ENCODE data around the gene RANBP1. TPM values are rescaled to one million over a fixed set of nuclear protein-coding genes. Genes with fewer than 3 reads are reported as not detected.

The RANBP1 gene
- total RNA-seq, 2 experiments from 2014 or later, result 406 to 570 TPM

DNA sequence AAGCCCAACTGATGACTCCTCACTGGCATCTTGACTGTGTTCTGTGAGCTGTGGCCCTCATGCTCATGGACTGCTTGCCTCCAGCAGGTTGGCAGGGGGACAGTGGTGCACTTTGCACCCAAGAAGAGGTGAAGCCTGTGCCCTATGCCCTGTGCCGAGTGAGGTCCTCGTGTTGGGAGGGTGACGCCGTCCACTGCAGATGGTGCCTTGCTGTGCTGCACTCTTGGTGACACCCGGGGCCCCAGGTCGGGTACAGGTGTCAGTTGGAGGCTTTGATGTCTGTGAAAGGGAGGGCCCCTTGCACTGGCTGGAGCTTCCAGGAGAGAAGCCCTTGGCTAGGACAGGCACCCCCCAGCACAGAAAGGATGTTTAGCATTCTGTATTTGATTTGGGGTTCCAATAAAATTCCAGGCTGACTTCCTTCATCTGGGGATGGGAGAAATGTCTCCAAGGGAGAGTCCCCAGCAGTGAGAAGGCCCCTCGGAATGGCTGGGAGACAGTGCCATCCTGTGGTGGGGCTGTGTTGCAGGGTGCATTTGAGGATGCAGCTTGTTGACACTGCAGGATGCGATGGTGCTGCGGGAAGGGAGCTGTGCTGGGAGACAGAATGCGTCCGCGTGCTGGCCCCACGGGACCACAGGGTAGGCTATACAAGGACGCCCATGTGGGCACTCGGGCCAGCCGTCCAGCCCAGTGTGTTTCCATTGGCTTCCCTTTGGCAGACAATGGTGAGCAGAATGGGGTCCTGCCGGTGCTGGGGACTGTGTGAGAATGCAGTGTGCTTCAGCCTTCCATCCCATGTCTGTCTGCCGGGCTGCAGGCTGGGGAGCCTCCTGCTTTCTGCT, 13.2 kb downstream of the RANBP1 start:
- ChIA-PET CTCF (ENCODE audit: unreplicated experiment) (no interaction called here), POLR2A (no interaction called here)
- TF ChIP-seq EZH2phosphoT487 (IDR thresholded peaks at IDR 0.05; ENCODE audit: borderline replicate concordance, low read depth, low read length), result no peak
- TF ChIP-seq, protein P1, sequence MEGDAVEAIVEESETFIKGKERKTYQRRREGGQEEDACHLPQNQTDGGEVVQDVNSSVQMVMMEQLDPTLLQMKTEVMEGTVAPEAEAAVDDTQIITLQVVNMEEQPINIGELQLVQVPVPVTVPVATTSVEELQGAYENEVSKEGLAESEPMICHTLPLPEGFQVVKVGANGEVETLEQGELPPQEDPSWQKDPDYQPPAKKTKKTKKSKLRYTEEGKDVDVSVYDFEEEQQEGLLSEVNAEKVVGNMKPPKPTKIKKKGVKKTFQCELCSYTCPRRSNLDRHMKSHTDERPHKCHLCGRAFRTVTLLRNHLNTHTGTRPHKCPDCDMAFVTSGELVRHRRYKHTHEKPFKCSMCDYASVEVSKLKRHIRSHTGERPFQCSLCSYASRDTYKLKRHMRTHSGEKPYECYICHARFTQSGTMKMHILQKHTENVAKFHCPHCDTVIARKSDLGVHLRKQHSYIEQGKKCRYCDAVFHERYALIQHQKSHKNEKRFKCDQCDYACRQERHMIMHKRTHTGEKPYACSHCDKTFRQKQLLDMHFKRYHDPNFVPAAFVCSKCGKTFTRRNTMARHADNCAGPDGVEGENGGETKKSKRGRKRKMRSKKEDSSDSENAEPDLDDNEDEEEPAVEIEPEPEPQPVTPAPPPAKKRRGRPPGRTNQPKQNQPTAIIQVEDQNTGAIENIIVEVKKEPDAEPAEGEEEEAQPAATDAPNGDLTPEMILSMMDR (conservative IDR thresholded peaks at IDR 0.05; ENCODE audit: low read length), result peak; percentile 80
- peak; percentile 63 for DNase-seq (ENCODE audit: low spot score)
- Histone ChIP-seq H4K20me1 (ENCODE audit: insufficient read depth, low read length) (peaks cover 9% of the 10 kb centered on the region), H2AFZ (ENCODE audit: low read length) (no peak overlapping the region), H3K9me3 (ENCODE audit: low read length) (no peaks in the 10 kb centered on the region), H3K4me2 (ENCODE audit: low read length) (no peak overlapping the region), H3K27ac (ENCODE audit: low read depth, low read length, poor library complexity, severe bottlenecking) (peak overlapping the region; percentile 4), H3K79me2 (ENCODE audit: insufficient read depth, low read depth, low read length) (no peaks in the 10 kb centered on the region), H3K36me3 (ENCODE audit: insufficient read depth, low read length) (peaks cover 47% of the 10 kb centered on the region), H3K4me1 (ENCODE audit: insufficient read depth, low read length, poor library complexity, severe bottlenecking) (peaks cover 11% of the 10 kb centered on the region), H3K4me3 (ENCODE audit: low read depth, low read length, poor library complexity, severe bottlenecking) (no peak overlapping the region), H3K9me2 (ENCODE audit: insufficient read depth, low read length) (no peaks in the 10 kb centered on the region)
- intact Hi-C loops (cut with micrococcal nuclease; ENCODE audit: unreplicated experiment), result loop anchor here (1.0 kb wide), 1 partner anchor 159 kb away; no protein-coding TSS in a partner anchor
- no TSS peak for BruUV-seq (replicated peaks)

DNA sequence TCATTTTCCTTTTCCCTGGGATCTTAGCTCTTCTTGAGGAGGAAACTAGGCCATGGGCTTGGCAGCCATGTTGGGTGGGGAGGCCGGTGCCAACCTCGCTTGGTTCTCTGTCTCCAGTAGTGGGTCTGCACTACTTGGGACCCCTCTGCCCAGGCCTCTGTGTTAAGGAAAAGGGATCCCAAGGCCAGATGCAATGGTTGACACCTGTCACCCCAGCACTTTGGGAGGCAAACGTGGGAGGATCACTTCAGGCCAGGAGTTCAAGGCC, 13.8 kb downstream of the RANBP1 start:
- no TSS peak for BruUV-seq (replicated peaks)
- Histone ChIP-seq H2AFZ (ENCODE audit: low read length) (no peak overlapping the region), H3K36me3 (ENCODE audit: insufficient read depth, low read length) (peaks cover 42% of the 10 kb centered on the region), H3K4me1 (ENCODE audit: insufficient read depth, low read length, poor library complexity, severe bottlenecking) (peaks cover 11% of the 10 kb centered on the region), H3K4me3 (ENCODE audit: low read depth, low read length, poor library complexity, severe bottlenecking) (no peak overlapping the region), H4K20me1 (ENCODE audit: insufficient read depth, low read length) (peaks cover 8% of the 10 kb centered on the region), H3K79me2 (ENCODE audit: insufficient read depth, low read depth, low read length) (no peaks in the 10 kb centered on the region), H3K4me2 (ENCODE audit: low read length) (no peak overlapping the region), H3K9me3 (ENCODE audit: low read length) (no peaks in the 10 kb centered on the region), H3K9me2 (ENCODE audit: insufficient read depth, low read length) (no peaks in the 10 kb centered on the region), H3K27ac (ENCODE audit: low read depth, low read length, poor library complexity, severe bottlenecking) (no peak overlapping the region)
- TF ChIP-seq EZH2phosphoT487 (IDR thresholded peaks at IDR 0.05; ENCODE audit: borderline replicate concordance, low read depth, low read length), result no peak
- TF ChIP-seq, protein P1 (conservative IDR thresholded peaks at IDR 0.05; ENCODE audit: low read length), result no peak
- DNase-seq (ENCODE audit: low spot score), result no peak
- intact Hi-C loops (cut with micrococcal nuclease; ENCODE audit: unreplicated experiment), result loop anchor here (1.0 kb wide), 1 partner anchor 159 kb away; no protein-coding TSS in a partner anchor
- ChIA-PET CTCF (ENCODE audit: unreplicated experiment) (no interaction called here), POLR2A (no interaction called here)

DNA sequence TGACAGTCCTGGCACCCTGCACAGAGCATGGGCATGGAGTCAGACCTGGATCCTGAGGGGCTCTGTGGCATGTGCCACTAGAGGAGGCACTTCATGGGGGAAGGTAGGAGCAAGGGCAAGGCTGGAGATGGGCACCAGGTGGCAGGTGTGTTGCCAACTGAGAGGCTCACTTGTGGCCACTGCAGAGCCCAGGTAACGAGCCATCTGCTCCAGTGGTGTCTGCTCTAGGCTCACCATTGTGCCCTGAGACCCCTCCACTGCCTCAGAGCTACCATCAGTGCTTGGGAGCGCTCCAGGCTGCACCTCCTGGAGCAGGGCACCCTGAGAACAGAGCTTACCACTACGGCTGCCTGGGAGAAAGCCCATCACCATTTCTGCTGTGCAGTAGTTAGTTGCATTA, 14.4 kb downstream of the RANBP1 start:
- intact Hi-C loops (cut with micrococcal nuclease; ENCODE audit: unreplicated experiment), result no loop called here
- Histone ChIP-seq H3K79me2 (ENCODE audit: insufficient read depth, low read depth, low read length) (no peaks in the 10 kb centered on the region), H3K9me3 (ENCODE audit: low read length) (no peaks in the 10 kb centered on the region), H4K20me1 (ENCODE audit: insufficient read depth, low read length) (peaks cover 4% of the 10 kb centered on the region), H2AFZ (ENCODE audit: low read length) (no peak overlapping the region), H3K4me3 (ENCODE audit: low read depth, low read length, poor library complexity, severe bottlenecking) (no peak overlapping the region), H3K4me1 (ENCODE audit: insufficient read depth, low read length, poor library complexity, severe bottlenecking) (peaks cover 13% of the 10 kb centered on the region), H3K9me2 (ENCODE audit: insufficient read depth, low read length) (no peaks in the 10 kb centered on the region), H3K4me2 (ENCODE audit: low read length) (no peak overlapping the region), H3K27ac (ENCODE audit: low read depth, low read length, poor library complexity, severe bottlenecking) (no peak overlapping the region), H3K36me3 (ENCODE audit: insufficient read depth, low read length) (peaks cover 35% of the 10 kb centered on the region)
- no TSS peak for BruUV-seq (replicated peaks)
- no peak for DNase-seq (ENCODE audit: low spot score)
- TF ChIP-seq, protein P1 (conservative IDR thresholded peaks at IDR 0.05; ENCODE audit: low read length), result no peak
- 0 out of 2 replicates have a peak, but pooled peaks have one; percentile 26 for TF ChIP-seq EZH2phosphoT487 (IDR thresholded peaks at IDR 0.05; ENCODE audit: borderline replicate concordance, low read depth, low read length)
- ChIA-PET CTCF (ENCODE audit: unreplicated experiment) (no interaction called here), POLR2A (no interaction called here)

All from OCI-LY7 (cell line).